GM21447 (cell line): ENCODE data around the gene ATG14.
"Not testable (repeated sequence)": the region's sequence is repeated elsewhere in the genome, so short reads cannot be mapped to it uniquely, and the experiment has no call there.

Experiments
- ATAC-seq: cut with Tn5 transposase; IDR thresholded peaks from one replicate; pipeline ENCODE4 v1.9.1; 2021; ENCODE audit not compliant: unreplicated experiment

ATG14 gene

GRCh38 chr14:55433880-55434804 is 22.5 kb upstream of the ATG14 start:
- ATAC-seq = no peak

GRCh38 chr14:55432628-55433027 is 21.0 kb upstream of the ATG14 start:
- no peak for ATAC-seq

- no peak for ATAC-seq
These were observed 18.5 kb upstream of the ATG14 start for GRCh38 chr14:55430024-55430690.

DNA sequence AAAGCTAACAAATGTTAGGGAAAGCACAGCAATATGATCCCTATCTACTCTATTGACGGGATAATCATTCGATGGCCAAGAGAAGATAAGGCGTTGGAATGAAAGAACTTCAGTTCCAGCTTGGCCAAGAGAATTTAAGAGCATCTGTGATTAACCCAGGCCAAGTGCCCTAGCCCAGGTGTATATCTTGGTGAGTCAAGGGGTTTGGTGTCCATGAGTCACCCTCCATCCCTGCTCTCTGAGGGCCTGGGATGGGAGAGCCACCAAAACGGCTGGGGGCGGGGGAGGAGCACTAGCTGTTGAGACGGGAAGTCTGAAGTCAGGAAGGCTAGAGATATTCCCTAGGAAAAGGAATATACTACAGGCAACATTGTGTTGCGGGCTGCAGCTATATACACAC is 15.8 kb upstream of the ATG14 start:
- ATAC-seq = no peak

DNA sequence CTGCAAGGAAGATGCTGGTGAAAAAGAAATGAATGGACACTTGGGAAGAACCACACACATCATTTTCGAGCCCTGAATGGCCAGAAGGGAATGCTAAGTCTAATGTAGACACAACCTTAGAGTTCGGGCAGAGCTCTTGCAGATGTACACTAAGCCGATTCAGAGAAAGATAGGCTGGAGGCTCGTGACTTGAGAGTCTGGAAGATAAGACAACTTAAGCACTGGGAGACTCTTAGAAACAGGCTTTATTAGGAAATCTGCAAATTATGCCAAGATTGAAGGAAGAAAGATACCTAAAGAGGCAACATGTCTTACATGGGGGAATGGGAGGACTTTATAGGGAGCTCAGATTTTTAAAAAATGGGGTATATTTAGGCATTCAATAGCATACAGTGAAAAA is 15.3 kb upstream of the ATG14 start:
- no peak for ATAC-seq

DNA sequence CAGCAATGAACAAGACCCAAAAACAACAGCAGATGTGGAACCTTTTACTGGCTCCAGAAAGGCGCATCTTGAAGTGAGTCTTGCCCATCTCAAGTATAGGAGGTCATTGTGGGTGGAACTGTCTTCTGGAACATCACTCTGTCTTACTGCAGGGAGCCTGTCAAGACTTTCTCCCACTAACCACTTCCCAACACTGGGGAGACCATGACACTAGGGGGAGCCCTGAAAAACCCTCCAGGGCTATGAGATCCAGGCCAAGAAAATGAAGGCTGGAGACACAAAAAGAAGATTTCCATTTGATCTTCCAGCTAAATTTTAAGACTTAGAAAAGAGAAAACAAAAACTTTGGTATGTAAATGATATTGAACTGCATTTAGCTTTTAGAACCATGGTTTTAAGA is 13.5 kb upstream of the ATG14 start:
- ATAC-seq = no peak

GRCh38 chr14:55423969-55424368 is 12.3 kb upstream of the ATG14 start:
- no peak for ATAC-seq

GRCh38 chr14:55422338-55422737 is 10.7 kb upstream of the ATG14 start:
- not testable (repeated sequence) for ATAC-seq

- ATAC-seq = no peak
These were observed 8.0 kb upstream of the ATG14 start for GRCh38 chr14:55419663-55420062.

GRCh38 chr14:55418411-55418810 is 6.8 kb upstream of the ATG14 start:
- ATAC-seq = no peak

- no peak for ATAC-seq
These were observed 6.3 kb upstream of the ATG14 start for GRCh38 chr14:55417955-55418354.

GRCh38 chr14:55416866-55417265 is 5.2 kb upstream of the ATG14 start:
- ATAC-seq = no peak

DNA sequence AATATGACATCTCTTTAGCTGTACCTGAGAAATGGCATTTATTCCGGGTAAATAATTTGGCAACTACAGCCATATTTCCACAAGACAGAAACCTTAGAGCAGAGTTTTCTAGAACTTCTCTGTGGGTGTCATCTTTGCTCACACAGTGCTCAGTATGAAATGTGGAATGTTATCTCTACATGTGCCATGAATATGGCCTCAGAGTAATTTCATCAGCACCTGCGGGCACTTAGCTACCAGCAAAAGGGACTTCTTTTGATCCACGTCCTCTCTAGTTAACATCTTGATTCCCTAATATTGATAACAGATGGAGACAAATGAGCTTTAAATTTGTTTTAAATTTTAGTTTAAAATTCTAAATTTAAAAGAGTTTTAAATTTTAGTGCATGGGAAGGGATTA is 2.9 kb upstream of the ATG14 start:
- ATAC-seq = no peak

DNA sequence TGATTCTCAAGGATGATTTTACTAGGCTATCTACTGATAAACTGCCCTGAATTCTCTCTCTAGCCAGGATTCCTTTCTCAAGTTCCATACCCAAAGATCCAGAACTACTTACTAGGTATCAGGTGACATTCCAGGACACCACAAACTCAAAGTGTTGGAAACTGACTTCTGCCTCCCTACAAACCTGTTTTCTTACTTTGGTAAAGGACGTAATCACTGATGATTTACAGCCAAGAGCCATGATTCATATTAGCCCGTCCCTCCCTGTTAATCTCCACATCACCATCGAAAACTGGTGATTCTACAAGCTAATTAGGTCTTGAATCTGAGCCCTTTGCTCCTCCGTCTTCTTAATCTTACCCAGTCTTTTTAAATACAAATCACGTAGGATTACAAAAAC is 1.0 kb upstream of the ATG14 start:
- ATAC-seq = no peak

GRCh38 chr14:55410876-55411275 is 754 bp downstream of the ATG14 start:
- no peak for ATAC-seq

GRCh38 chr14:55404173-55404854 is 7.3 kb downstream of the ATG14 start:
- ATAC-seq = no peak

- no peak for ATAC-seq
These were observed 9.9 kb downstream of the ATG14 start for GRCh38 chr14:55401751-55402150.

DNA sequence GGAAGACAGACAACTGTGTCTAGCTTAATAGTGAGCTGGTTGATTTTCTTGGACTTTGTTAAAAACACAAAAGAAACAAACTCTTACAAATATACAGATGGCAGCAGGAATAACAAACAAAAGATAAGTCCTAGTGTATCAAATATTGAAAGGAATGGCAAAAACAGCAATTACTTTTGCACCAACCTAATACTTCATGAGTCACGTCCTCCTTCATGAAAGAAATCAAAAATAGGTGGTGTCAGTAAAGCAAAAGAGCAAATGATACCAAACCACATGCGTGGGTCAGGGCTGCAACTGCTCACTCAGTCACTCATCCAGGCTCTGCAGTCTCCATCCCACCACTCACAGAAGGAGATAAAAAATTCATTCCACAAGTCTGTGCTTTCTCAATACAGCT is 11.8 kb downstream of the ATG14 start:
- no peak for ATAC-seq

GRCh38 chr14:55399183-55399582 is 12.4 kb downstream of the ATG14 start:
- ATAC-seq = no peak

DNA sequence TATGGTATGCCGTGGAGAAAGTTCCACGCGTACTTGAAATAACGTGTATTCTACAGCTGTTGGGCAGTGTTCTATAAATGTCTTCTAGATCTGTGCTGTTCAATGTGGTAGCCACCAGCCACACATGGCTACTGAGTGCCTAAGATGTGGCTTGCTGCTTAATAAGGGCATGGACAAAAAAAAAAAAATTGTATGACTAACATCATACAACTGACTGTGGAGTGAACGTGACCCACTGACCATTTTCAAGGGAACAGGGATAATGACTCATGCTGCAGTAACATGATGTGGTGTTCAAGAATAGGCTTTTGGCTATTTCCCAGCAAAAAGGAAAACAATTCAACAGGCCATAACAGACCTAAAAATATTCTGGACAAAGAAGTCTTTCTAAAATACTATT is 13.0 kb downstream of the ATG14 start:
- ATAC-seq = no peak

DNA sequence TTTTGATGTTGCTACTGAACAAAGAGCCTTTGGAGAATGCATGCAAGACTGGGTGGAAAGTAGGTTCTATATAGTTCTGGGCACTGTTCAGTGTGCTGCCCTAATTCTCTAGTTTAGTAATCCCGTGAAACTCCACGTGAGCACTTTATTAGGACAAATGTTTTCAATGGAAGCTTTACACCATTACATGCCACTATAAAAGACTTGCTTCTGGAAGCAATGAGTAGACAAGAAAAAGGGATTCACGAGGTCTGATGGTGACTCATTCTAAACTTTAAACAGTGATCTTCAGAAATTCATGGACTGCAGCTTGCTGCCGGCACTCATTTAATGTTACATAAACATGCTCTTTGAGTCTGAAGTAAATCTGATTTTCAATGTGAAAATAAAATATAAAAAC is 22.3 kb downstream of the ATG14 start:
- no peak for ATAC-seq

- ATAC-seq = no peak
These were observed 23.5 kb downstream of the ATG14 start for GRCh38 chr14:55388160-55388559.
